HG02938 (cell line): ENCODE data around the gene INSM1.

Experiments used
- ATAC-seq: cut with Tn5 transposase; IDR thresholded peaks from one replicate; pipeline ENCODE4 v1.9.1; 2021; ENCODE audit warnings: mild to moderate bottlenecking, moderate library complexity; ENCODE audit not compliant: unreplicated experiment

Gene INSM1

GRCh38 chr20:20391766-20392165, 23.9 kb downstream of the INSM1 start:
- ATAC-seq, result no peak

GRCh38 chr20:20393207-20394120, 25.6 kb downstream of the INSM1 start:
- no peak for ATAC-seq

- no peak for ATAC-seq
These were observed 27.2 kb downstream of the INSM1 start for GRCh38 chr20:20395087-20395486.

GRCh38 chr20:20395903-20396568, 28.1 kb downstream of the INSM1 start:
- ATAC-seq, result no peak

GRCh38 chr20:20396794-20397193, 28.9 kb downstream of the INSM1 start:
- ATAC-seq, result no peak

- no peak for ATAC-seq
These were observed 30.2 kb downstream of the INSM1 start for GRCh38 chr20:20398123-20398522.

GRCh38 chr20:20399531-20400500, 31.9 kb downstream of the INSM1 start:
- no peak for ATAC-seq

GRCh38 chr20:20401991-20402390, 34.1 kb downstream of the INSM1 start:
- no peak for ATAC-seq

- ATAC-seq, result no peak
These were observed 36.7 kb downstream of the INSM1 start for GRCh38 chr20:20404633-20405032.

GRCh38 chr20:20405623-20406022, 37.7 kb downstream of the INSM1 start:
- no peak for ATAC-seq

GRCh38 chr20:20406306-20406705, 38.4 kb downstream of the INSM1 start:
- ATAC-seq, result no peak

GRCh38 chr20:20407891-20408805, 40.2 kb downstream of the INSM1 start:
- ATAC-seq, result no peak

- ATAC-seq, result no peak
These were observed 41.4 kb downstream of the INSM1 start for GRCh38 chr20:20409331-20409730.

- no peak for ATAC-seq
These were observed 42.8 kb downstream of the INSM1 start for GRCh38 chr20:20410678-20411077.

GRCh38 chr20:20411402-20411801, 43.5 kb downstream of the INSM1 start:
- no peak for ATAC-seq

- no peak for ATAC-seq
These were observed 43.9 kb downstream of the INSM1 start for GRCh38 chr20:20411836-20412235.

- no peak for ATAC-seq
These were observed 44.8 kb downstream of the INSM1 start for GRCh38 chr20:20412750-20413149.

GRCh38 chr20:20413810-20414281, 45.9 kb downstream of the INSM1 start:
- ATAC-seq, result no peak

GRCh38 chr20:20414640-20415220, 46.8 kb downstream of the INSM1 start:
- no peak for ATAC-seq
